Dedifferentiated amniotic fluid mesenchymal stem cell (primary cell): ENCODE data around the gene FIZ1.
"Not testable (repeated sequence)": the region's sequence is repeated elsewhere in the genome, so short reads cannot be mapped to it uniquely, and the experiment has no call there.

Experiments used
- DNase-seq: peaks from one replicate; pipeline ENCODE4 v3.0.0-alpha.2; 2016; ENCODE audit errors: extremely low spot score

Gene FIZ1

GRCh38 chr19:55594996-55595545 is 4.2 kb downstream of the FIZ1 start:
- no peak for DNase-seq

- DNase-seq: no peak
Measured at GRCh38 chr19:55593096-55593772, 6.1 kb downstream of the FIZ1 start.

- no peak for DNase-seq
Measured at GRCh38 chr19:55592391-55593090, 6.8 kb downstream of the FIZ1 start.

GRCh38 chr19:55591555-55591954 is 7.8 kb downstream of the FIZ1 start:
- DNase-seq: no peak

- DNase-seq: no peak
Measured at GRCh38 chr19:55590617-55591016, 8.7 kb downstream of the FIZ1 start.

- DNase-seq: no peak
Measured at GRCh38 chr19:55590109-55590508, 9.2 kb downstream of the FIZ1 start.

GRCh38 chr19:55588738-55589137 is 10.6 kb downstream of the FIZ1 start:
- no peak for DNase-seq

- peak; percentile 81 for DNase-seq
Measured at GRCh38 chr19:55586976-55587668, 12.2 kb downstream of the FIZ1 start.

GRCh38 chr19:55585658-55586339 is 13.5 kb downstream of the FIZ1 start:
- DNase-seq: no peak

- DNase-seq: no peak
Measured at GRCh38 chr19:55584871-55585270, 14.4 kb downstream of the FIZ1 start.

- DNase-seq: not testable (repeated sequence)
Measured at GRCh38 chr19:55583897-55584296, 15.4 kb downstream of the FIZ1 start.

GRCh38 chr19:55582284-55582683 is 17.0 kb downstream of the FIZ1 start:
- not testable (repeated sequence) for DNase-seq

GRCh38 chr19:55581823-55582223 is 17.5 kb downstream of the FIZ1 start:
- DNase-seq: no peak

GRCh38 chr19:55581145-55581822 is 18.0 kb downstream of the FIZ1 start:
- DNase-seq: no peak

- peak; percentile 88 for DNase-seq
Measured at GRCh38 chr19:55580628-55581144, 18.6 kb downstream of the FIZ1 start, which contains the start of gene ZNF579. ZNF579 (minus strand) TSS chr19:55580848; CDS start chr19:55579639, 1,209 bp downstream.

- DNase-seq: no peak
Measured at GRCh38 chr19:55579766-55580621, 19.3 kb downstream of the FIZ1 start.

GRCh38 chr19:55578761-55579747 is 20.3 kb downstream of the FIZ1 start:
- DNase-seq: no peak

- no peak for DNase-seq
Measured at GRCh38 chr19:55578031-55578760, 21.1 kb downstream of the FIZ1 start.
